Measurements from ENCODE around the gene AARS1.
"Not testable (repeated sequence)": the region's sequence is repeated elsewhere in the genome, so short reads cannot be mapped to it uniquely, and the experiment has no call there.

AARS1 gene

DNA sequence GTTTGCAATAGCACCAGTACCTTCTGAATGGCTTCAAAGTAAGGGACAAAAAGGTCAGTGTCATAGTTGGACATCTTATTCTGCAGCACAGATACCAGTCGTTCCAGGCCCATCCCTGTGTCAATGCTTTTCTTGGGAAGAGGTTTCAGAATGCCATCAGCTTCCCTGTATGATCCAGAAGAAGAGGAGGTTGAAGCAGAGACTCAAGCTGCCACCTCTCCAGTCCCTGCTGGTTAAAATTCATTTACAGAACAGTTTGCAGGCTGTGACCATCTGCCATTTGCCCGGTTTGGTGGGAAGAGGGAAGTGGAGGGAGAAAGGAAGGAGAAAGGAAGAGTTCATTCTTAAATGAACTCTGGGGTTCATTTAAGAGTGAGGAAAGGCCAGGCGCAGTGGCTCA lies 19.1 kb downstream of the AARS1 start:
- no peaks in the 10 kb centered on the region for H3K4me1 ChIP-seq (ENCODE audit: control insufficient read depth, insufficient read depth, low read length, unreplicated experiment)
- peaks cover 11% of the 10 kb centered on the region for H3K36me3 ChIP-seq (ENCODE audit: insufficient read depth, low read length)
- no peak overlapping the region for H3K4me3 ChIP-seq (ENCODE audit: low read depth, low read length)
- H3K27me3 ChIP-seq (ENCODE audit: insufficient read depth, low read length) = no peaks in the 10 kb centered on the region
- no peak overlapping the region for H3K27ac ChIP-seq (ENCODE audit: low read depth, low read length)
- no peak overlapping the region for H2AFZ ChIP-seq (ENCODE audit: low read length, unreplicated experiment)
- H3K79me2 ChIP-seq (ENCODE audit: control insufficient read depth, insufficient read depth, low read length, unreplicated experiment) = no peaks in the 10 kb centered on the region

DNA sequence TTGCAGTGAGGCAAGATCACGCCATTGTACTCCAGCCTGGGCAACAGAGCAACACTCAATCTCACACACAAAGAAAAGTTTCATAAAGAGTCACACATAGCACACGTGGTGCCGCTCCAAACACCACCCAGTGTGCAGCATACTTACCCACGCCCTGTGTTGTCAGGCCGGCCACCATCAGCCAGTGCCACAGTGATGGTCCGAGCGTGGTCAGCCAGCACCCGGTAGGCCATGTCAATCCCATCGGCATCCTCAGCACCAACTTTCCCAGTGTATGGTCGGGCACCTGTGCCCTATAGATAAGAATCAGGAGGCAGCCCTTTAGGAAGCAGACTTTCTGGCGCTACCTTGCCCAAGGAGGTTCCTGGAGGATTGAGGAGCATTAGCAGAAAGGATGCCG lies 19.8 kb downstream of the AARS1 start:
- no peaks in the 10 kb centered on the region for H3K4me1 ChIP-seq (ENCODE audit: control insufficient read depth, insufficient read depth, low read length, unreplicated experiment)
- H3K27me3 ChIP-seq (ENCODE audit: insufficient read depth, low read length) = no peaks in the 10 kb centered on the region
- no peak overlapping the region for H2AFZ ChIP-seq (ENCODE audit: low read length, unreplicated experiment)
- no peak overlapping the region for H3K27ac ChIP-seq (ENCODE audit: low read depth, low read length)
- H3K36me3 ChIP-seq (ENCODE audit: insufficient read depth, low read length) = peaks cover 18% of the 10 kb centered on the region
- H3K4me3 ChIP-seq (ENCODE audit: low read depth, low read length) = no peak overlapping the region
- H3K79me2 ChIP-seq (ENCODE audit: control insufficient read depth, insufficient read depth, low read length, unreplicated experiment) = no peaks in the 10 kb centered on the region

DNA sequence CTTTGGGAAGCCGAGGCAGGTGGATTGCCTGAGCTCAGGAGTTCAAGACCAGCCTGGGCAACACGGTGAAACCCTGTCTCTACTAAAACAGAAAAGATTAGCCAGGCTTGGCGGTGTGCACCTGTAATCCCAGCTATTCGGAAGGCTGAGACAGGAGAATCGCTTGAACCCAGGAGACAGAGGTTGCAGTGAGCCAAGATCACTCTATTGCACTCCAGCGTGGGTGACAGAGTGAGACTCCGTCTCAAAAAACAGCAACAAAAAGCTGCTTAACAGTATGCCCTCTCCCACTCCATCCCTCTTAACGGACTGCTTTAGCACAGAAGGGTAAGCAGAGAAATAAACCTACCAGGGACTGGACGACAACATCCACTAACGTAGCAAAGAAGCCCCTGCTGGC lies 21.4 kb downstream of the AARS1 start:
- H3K79me2 ChIP-seq (ENCODE audit: control insufficient read depth, insufficient read depth, low read length, unreplicated experiment); H3K4me3 ChIP-seq (ENCODE audit: low read depth, low read length); H3K4me1 ChIP-seq (ENCODE audit: control insufficient read depth, insufficient read depth, low read length, unreplicated experiment); H3K27ac ChIP-seq (ENCODE audit: low read depth, low read length); H2AFZ ChIP-seq (ENCODE audit: low read length, unreplicated experiment); H3K27me3 ChIP-seq (ENCODE audit: insufficient read depth, low read length): not testable (repeated sequence)
- peaks cover 22% of the 10 kb centered on the region for H3K36me3 ChIP-seq (ENCODE audit: insufficient read depth, low read length)

DNA sequence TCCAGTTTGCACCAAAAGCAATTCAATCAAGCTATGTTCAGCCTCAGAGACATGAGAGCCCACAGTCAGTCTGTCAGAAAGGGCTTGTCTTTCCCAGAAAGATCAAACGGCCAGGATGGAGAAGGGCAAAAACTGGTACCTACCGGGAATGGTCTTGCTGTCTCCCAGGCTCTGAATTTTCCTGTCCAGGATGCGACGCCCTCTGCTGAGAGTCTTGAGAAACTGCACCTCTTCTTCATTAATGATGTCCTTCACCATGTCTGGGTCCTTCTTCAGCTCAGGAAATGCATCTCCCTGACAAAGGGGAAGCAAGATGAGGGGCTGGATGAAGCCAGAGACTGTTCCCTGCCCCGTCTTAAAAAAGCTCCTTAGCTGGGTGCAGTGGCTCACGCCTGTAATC lies 21.8 kb downstream of the AARS1 start:
- Histone ChIP-seq H3K27me3 (ENCODE audit: insufficient read depth, low read length) (no peaks in the 10 kb centered on the region), H3K27ac (ENCODE audit: low read depth, low read length) (no peak overlapping the region), H2AFZ (ENCODE audit: low read length, unreplicated experiment) (no peak overlapping the region), H3K36me3 (ENCODE audit: insufficient read depth, low read length) (peaks cover 22% of the 10 kb centered on the region), H3K79me2 (ENCODE audit: control insufficient read depth, insufficient read depth, low read length, unreplicated experiment) (no peaks in the 10 kb centered on the region), H3K4me3 (ENCODE audit: low read depth, low read length) (no peak overlapping the region), H3K4me1 (ENCODE audit: control insufficient read depth, insufficient read depth, low read length, unreplicated experiment) (no peaks in the 10 kb centered on the region)

- H3K4me3 ChIP-seq (ENCODE audit: low read depth, low read length); H3K27ac ChIP-seq (ENCODE audit: low read depth, low read length); H3K4me1 ChIP-seq (ENCODE audit: control insufficient read depth, insufficient read depth, low read length, unreplicated experiment); H2AFZ ChIP-seq (ENCODE audit: low read length, unreplicated experiment); H3K79me2 ChIP-seq (ENCODE audit: control insufficient read depth, insufficient read depth, low read length, unreplicated experiment); H3K27me3 ChIP-seq (ENCODE audit: insufficient read depth, low read length): not testable (repeated sequence)
- H3K36me3 ChIP-seq (ENCODE audit: insufficient read depth, low read length) = peaks cover 45% of the 10 kb centered on the region
These were observed 29.4 kb downstream of the AARS1 start for GRCh38 chr16:70259903-70260302.

DNA sequence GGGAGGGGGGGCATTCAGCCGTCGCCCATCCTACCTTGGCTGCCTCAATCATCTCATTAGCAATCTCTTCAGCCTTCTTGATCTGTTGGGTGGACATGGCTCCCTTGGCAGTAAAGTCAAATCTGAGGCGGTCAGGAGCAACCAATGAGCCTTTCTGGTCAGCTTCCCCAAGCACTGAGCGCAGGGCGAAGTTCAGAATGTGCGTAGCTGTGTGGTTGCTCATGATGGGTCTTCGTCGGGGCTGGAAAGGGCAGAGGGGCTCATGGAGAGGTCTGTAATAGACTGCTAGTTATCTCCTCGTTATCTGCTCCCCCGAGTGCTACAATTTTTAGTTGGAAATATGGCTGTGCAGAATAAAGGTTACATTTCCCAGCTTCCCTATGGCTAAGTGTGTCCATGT lies 30.4 kb downstream of the AARS1 start:
- Histone ChIP-seq H2AFZ (ENCODE audit: low read length, unreplicated experiment) (no peak overlapping the region), H3K27ac (ENCODE audit: low read depth, low read length) (no peak overlapping the region), H3K79me2 (ENCODE audit: control insufficient read depth, insufficient read depth, low read length, unreplicated experiment) (no peaks in the 10 kb centered on the region), H3K4me3 (ENCODE audit: low read depth, low read length) (no peak overlapping the region), H3K4me1 (ENCODE audit: control insufficient read depth, insufficient read depth, low read length, unreplicated experiment) (no peaks in the 10 kb centered on the region), H3K36me3 (ENCODE audit: insufficient read depth, low read length) (peaks cover 40% of the 10 kb centered on the region), H3K27me3 (ENCODE audit: insufficient read depth, low read length) (no peaks in the 10 kb centered on the region)

GRCh38 chr16:70258065-70258464 lies 31.2 kb downstream of the AARS1 start:
- no peaks in the 10 kb centered on the region for H3K79me2 ChIP-seq (ENCODE audit: control insufficient read depth, insufficient read depth, low read length, unreplicated experiment)
- no peak overlapping the region for H3K4me3 ChIP-seq (ENCODE audit: low read depth, low read length)
- no peaks in the 10 kb centered on the region for H3K4me1 ChIP-seq (ENCODE audit: control insufficient read depth, insufficient read depth, low read length, unreplicated experiment)
- H2AFZ ChIP-seq (ENCODE audit: low read length, unreplicated experiment) = no peak overlapping the region
- peaks cover 39% of the 10 kb centered on the region for H3K36me3 ChIP-seq (ENCODE audit: insufficient read depth, low read length)
- no peaks in the 10 kb centered on the region for H3K27me3 ChIP-seq (ENCODE audit: insufficient read depth, low read length)
- no peak overlapping the region for H3K27ac ChIP-seq (ENCODE audit: low read depth, low read length)

- Histone ChIP-seq H3K79me2 (ENCODE audit: control insufficient read depth, insufficient read depth, low read length, unreplicated experiment) (no peaks in the 10 kb centered on the region), H3K36me3 (ENCODE audit: insufficient read depth, low read length) (peaks cover 43% of the 10 kb centered on the region), H3K27me3 (ENCODE audit: insufficient read depth, low read length) (no peaks in the 10 kb centered on the region), H3K27ac (ENCODE audit: low read depth, low read length) (no peak overlapping the region), H3K4me1 (ENCODE audit: control insufficient read depth, insufficient read depth, low read length, unreplicated experiment) (no peaks in the 10 kb centered on the region), H2AFZ (ENCODE audit: low read length, unreplicated experiment) (no peak overlapping the region), H3K4me3 (ENCODE audit: low read depth, low read length) (no peak overlapping the region)
These were observed 31.9 kb downstream of the AARS1 start for GRCh38 chr16:70257391-70257790.

DNA sequence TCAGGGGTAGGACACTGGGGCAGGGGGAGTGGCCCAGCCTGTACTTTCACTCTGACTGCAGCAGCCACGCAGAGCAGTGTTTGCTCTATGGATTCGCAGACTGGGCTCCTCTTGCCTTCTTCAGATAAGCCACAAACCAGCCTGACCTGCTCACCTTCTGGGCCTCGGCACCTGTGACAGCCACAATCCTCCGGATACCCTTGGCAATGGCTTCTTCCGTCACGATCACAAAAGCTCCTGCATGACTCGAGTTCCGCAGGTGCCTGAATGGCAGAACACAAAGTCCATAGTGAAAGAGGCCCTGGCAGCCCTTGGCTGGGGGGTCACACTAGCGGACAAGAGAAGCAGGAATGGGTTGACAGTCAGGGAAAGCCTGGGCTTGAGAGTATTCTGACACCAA lies 33.7 kb downstream of the AARS1 start:
- Histone ChIP-seq H3K4me3 (ENCODE audit: low read depth, low read length) (no peak overlapping the region), H3K27me3 (ENCODE audit: insufficient read depth, low read length) (no peaks in the 10 kb centered on the region), H2AFZ (ENCODE audit: low read length, unreplicated experiment) (no peak overlapping the region), H3K4me1 (ENCODE audit: control insufficient read depth, insufficient read depth, low read length, unreplicated experiment) (no peaks in the 10 kb centered on the region), H3K27ac (ENCODE audit: low read depth, low read length) (no peak overlapping the region), H3K79me2 (ENCODE audit: control insufficient read depth, insufficient read depth, low read length, unreplicated experiment) (peaks cover 6% of the 10 kb centered on the region), H3K36me3 (ENCODE audit: insufficient read depth, low read length) (peaks cover 42% of the 10 kb centered on the region)

- Histone ChIP-seq H2AFZ (ENCODE audit: low read length, unreplicated experiment) (no peak overlapping the region), H3K36me3 (ENCODE audit: insufficient read depth, low read length) (peaks cover 37% of the 10 kb centered on the region; the same call in 1 of the 2 replicates), H3K27ac (ENCODE audit: low read depth, low read length) (no peak overlapping the region), H3K79me2 (ENCODE audit: control insufficient read depth, insufficient read depth, low read length, unreplicated experiment) (peaks cover 10% of the 10 kb centered on the region), H3K4me3 (ENCODE audit: low read depth, low read length) (no peak overlapping the region), H3K4me1 (ENCODE audit: control insufficient read depth, insufficient read depth, low read length, unreplicated experiment) (no peaks in the 10 kb centered on the region), H3K27me3 (ENCODE audit: insufficient read depth, low read length) (no peaks in the 10 kb centered on the region)
These were observed 34.4 kb downstream of the AARS1 start for GRCh38 chr16:70254965-70255286.

GRCh38 chr16:70254180-70254964 lies 34.9 kb downstream of the AARS1 start:
- Histone ChIP-seq H3K4me3 (ENCODE audit: low read depth, low read length) (no peak overlapping the region), H3K36me3 (ENCODE audit: insufficient read depth, low read length) (peaks cover 37% of the 10 kb centered on the region; the same call in 1 of the 2 replicates), H3K27me3 (ENCODE audit: insufficient read depth, low read length) (no peaks in the 10 kb centered on the region), H3K27ac (ENCODE audit: low read depth, low read length) (no peak overlapping the region), H3K79me2 (ENCODE audit: control insufficient read depth, insufficient read depth, low read length, unreplicated experiment) (peaks cover 14% of the 10 kb centered on the region), H3K4me1 (ENCODE audit: control insufficient read depth, insufficient read depth, low read length, unreplicated experiment) (peaks cover 3% of the 10 kb centered on the region), H2AFZ (ENCODE audit: low read length, unreplicated experiment) (no peak overlapping the region)
